Fibroblast of lung (primary cell): ENCODE measurements around the gene GNPDA1. TPM values are rescaled to one million over a fixed set of nuclear protein-coding genes. Genes with fewer than 3 reads are reported as not detected.

Experiments used
- DNase-seq, 2 donors: peaks; one replicate each; pipeline versions ENCODE4 v3.0.0 to v3.0.0-alpha.2; 2010; ENCODE audit warnings: low read depth in 2 of 2
- H2AFZ ChIP-seq: 2 replicates; pipeline ENCODE4 v1.5.1; 2012; ENCODE audit warnings: low read length, control low read depth, inconsistent platforms
- H3K27ac ChIP-seq: 2 replicates; pipeline ENCODE4 v1.5.1; 2011; ENCODE audit warnings: low read length, control low read depth; ENCODE audit not compliant: insufficient read depth
- H3K27me3 ChIP-seq: 2 replicates; pipeline ENCODE4 v1.5.1; 2011; ENCODE audit warnings: mild to moderate bottlenecking, low read length; ENCODE audit not compliant: control insufficient read depth, insufficient read depth
- H3K36me3 ChIP-seq: 2 replicates; pipeline ENCODE4 v1.5.1; 2011; ENCODE audit warnings: low read length; ENCODE audit not compliant: control insufficient read depth, insufficient read depth
- H3K4me1 ChIP-seq: 2 replicates; pipeline ENCODE4 v1.5.1; 2011; ENCODE audit warnings: low read length; ENCODE audit not compliant: control insufficient read depth, insufficient read depth; ENCODE audit errors: extremely low read depth
- H3K4me2 ChIP-seq: 2 replicates; pipeline ENCODE4 v1.5.1; 2011; ENCODE audit warnings: low read length, control low read depth; ENCODE audit not compliant: insufficient read depth; ENCODE audit errors: extremely low read depth
- H3K4me3 ChIP-seq, 4 experiments: fragments of 200-600 bp in 1 of 4; sonication (generic) in 1 of 4; replicated peaks in 1 of 4; 2 replicates each; pipeline ENCODE4 v1.5.1; 2011 to 2016; ENCODE audit warnings: low read length in 4 of 4, low read depth in 3 of 4, mild to moderate bottlenecking in 3 of 4, control low read depth in 2 of 4, inconsistent platforms in 1 of 4, mixed read lengths in 1 of 4; ENCODE audit not compliant: insufficient read depth in 1 of 4; ENCODE audit errors: control extremely low read depth in 1 of 4
- H3K79me2 ChIP-seq: 2 replicates; pipeline ENCODE4 v1.5.1; 2012; ENCODE audit warnings: mild to moderate bottlenecking, low read length, inconsistent platforms; ENCODE audit not compliant: control insufficient read depth, insufficient read depth
- H3K9ac ChIP-seq: 2 replicates; pipeline ENCODE4 v1.5.1; 2011; ENCODE audit warnings: mild to moderate bottlenecking, low read length, control low read depth; ENCODE audit not compliant: insufficient read depth
- H3K9me3 ChIP-seq: 2 replicates; pipeline ENCODE4 v1.5.1; 2012; ENCODE audit warnings: low read depth, low read length; ENCODE audit not compliant: control insufficient read depth, insufficient read depth
- H4K20me1 ChIP-seq: 2 replicates; pipeline ENCODE4 v1.5.1; 2011; ENCODE audit warnings: low read length; ENCODE audit not compliant: control insufficient read depth, insufficient read depth; ENCODE audit errors: extremely low read depth
- CTCF ChIP-seq, 2 donors: IDR thresholded peaks in 1 of 2; conservative IDR thresholded peaks in 1 of 2; 1 replicate in 1 of 2; 2 replicates in 1 of 2; pipeline ENCODE4 v1.5.1; 2011 to 2012; ENCODE audit warnings: low read length in 2 of 2, control low read depth in 1 of 2, inconsistent platforms in 1 of 2, low read depth in 1 of 2, mild to moderate bottlenecking in 1 of 2
- EZH2 ChIP-seq: IDR thresholded peaks from 2 replicates; pipeline ENCODE4 v1.5.1; 2012; ENCODE audit warnings: low read length, control low read depth, mild to moderate bottlenecking; ENCODE audit errors: missing control alignments
- polyA plus RNA-seq, 2 donors: library from polyadenylated mRNA; depleted of rRNA in 1 of 2; stranded (reverse) in 1 of 2; unstranded in 1 of 2; fragments of >200 nt; gene quantifications; 2 replicates each; pipeline ENCODE4 v1.2.1, GENCODE V29; 2011 to 2012; ENCODE audit warnings: missing spikeins in 1 of 2
- total RNA-seq: library from RNA; depleted of rRNA; stranded (reverse); fragments of >200 nt; gene quantifications from 2 replicates; pipeline ENCODE4 v1.2.1, GENCODE V29; 2014

Gene GNPDA1
- total and polyA plus RNA-seq, 2 donors (not counting 1 experiment from before 2014, with no cell fraction given): 30.0 to 64.2 TPM

- DNase-seq: peak in 1 of 2 donors; percentile 18
These were observed 11.9 kb downstream of the GNPDA1 start for GRCh38 chr5:142000704-142001484.

GRCh38 chr5:142000173-142000572 lies 12.7 kb downstream of the GNPDA1 start:
- DNase-seq: no peak
- H3K27ac ChIP-seq: no peak overlapping the region
- H3K79me2 ChIP-seq: no peaks in the 10 kb centered on the region
- H3K36me3 ChIP-seq: peaks cover 15% of the 10 kb centered on the region
- H3K4me3 ChIP-seq: no peak overlapping the region
- no peaks in the 10 kb centered on the region for H3K27me3 ChIP-seq
- H3K4me2 ChIP-seq: no peak overlapping the region
- no peak overlapping the region for H3K9ac ChIP-seq
- TF ChIP-seq EZH2 (no peak), CTCF (conservative IDR thresholded peaks at IDR 0.05 in 1 of 2, IDR thresholded peaks at IDR 0.05 in 1 of 2; ENCODE audit: low read depth in 1 of 2, low read length in 2 of 2) (no peak)
- no peaks in the 10 kb centered on the region for H3K4me1 ChIP-seq
- no peaks in the 10 kb centered on the region for H4K20me1 ChIP-seq
- no peaks in the 10 kb centered on the region for H3K9me3 ChIP-seq
- H2AFZ ChIP-seq: no peak overlapping the region

More at GRCh38 chr5:142000704-142001484, 11.9 kb downstream of the GNPDA1 start:
- H3K4me1 ChIP-seq: no peaks in the 10 kb centered on the region
- TF ChIP-seq CTCF (conservative IDR thresholded peaks at IDR 0.05 in 1 of 2, IDR thresholded peaks at IDR 0.05 in 1 of 2; ENCODE audit: low read depth in 1 of 2, low read length in 2 of 2) (peak; percentile 33 to 41), EZH2 (no peak)
- no peaks in the 10 kb centered on the region for H3K9me3 ChIP-seq
- no peak overlapping the region for H3K9ac ChIP-seq
- H3K4me2 ChIP-seq: no peak overlapping the region
- H4K20me1 ChIP-seq: no peaks in the 10 kb centered on the region
- no peak overlapping the region for H3K4me3 ChIP-seq
- no peak overlapping the region for H3K27ac ChIP-seq
- H3K79me2 ChIP-seq: no peaks in the 10 kb centered on the region
- H2AFZ ChIP-seq: no peak overlapping the region
- H3K27me3 ChIP-seq: no peaks in the 10 kb centered on the region
- peaks cover 16% of the 10 kb centered on the region for H3K36me3 ChIP-seq

DNA sequence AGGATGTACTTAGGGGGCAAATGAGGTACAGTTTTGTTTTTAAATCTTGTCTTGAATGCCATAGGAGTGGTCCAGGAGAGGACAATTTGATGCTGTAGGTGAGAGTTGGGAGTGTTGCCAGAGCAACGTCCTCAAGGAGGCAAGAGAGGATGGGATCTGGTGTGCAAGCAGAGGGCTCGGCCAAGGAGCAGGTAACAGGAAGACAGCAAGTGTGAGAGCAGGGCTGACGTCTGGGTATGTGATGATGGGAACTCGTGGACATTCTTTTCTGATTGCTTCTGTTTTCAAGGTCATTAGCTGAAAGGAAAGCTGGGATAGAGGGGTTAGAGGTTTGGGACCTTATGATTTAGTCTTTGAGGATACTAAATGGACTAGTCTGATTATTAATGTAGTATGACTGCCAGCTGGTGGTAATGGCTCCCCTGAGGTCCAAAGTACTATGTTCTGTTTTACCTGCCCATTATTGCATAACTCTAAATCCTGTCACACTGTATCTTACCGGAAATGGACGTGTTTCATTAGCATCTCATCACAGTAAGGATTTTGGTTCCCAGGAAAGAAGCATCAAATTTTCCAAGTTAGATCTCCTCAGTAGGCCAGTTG lies 15.4 kb downstream of the GNPDA1 start:
- Histone ChIP-seq H3K27me3 (no peaks in the 10 kb centered on the region), H3K9ac (no peak overlapping the region), H4K20me1 (no peaks in the 10 kb centered on the region), H3K9me3 (no peaks in the 10 kb centered on the region), H3K79me2 (no peaks in the 10 kb centered on the region), H2AFZ (no peak overlapping the region), H3K27ac (no peak overlapping the region), H3K4me1 (no peaks in the 10 kb centered on the region), H3K4me3 (no peak overlapping the region), H3K36me3 (peaks cover 7% of the 10 kb centered on the region), H3K4me2 (no peak overlapping the region)
- TF ChIP-seq EZH2: no peak
- no peak for TF ChIP-seq CTCF (conservative IDR thresholded peaks at IDR 0.05 in 1 of 2, IDR thresholded peaks at IDR 0.05 in 1 of 2; ENCODE audit: low read depth in 1 of 2, low read length in 2 of 2)
- DNase-seq: no peak
